ENCODE measurements around the gene POTEC.
"Not testable (repeated sequence)": the region's sequence is repeated elsewhere in the genome, so short reads cannot be mapped to it uniquely, and the experiment has no call there.

DNA sequence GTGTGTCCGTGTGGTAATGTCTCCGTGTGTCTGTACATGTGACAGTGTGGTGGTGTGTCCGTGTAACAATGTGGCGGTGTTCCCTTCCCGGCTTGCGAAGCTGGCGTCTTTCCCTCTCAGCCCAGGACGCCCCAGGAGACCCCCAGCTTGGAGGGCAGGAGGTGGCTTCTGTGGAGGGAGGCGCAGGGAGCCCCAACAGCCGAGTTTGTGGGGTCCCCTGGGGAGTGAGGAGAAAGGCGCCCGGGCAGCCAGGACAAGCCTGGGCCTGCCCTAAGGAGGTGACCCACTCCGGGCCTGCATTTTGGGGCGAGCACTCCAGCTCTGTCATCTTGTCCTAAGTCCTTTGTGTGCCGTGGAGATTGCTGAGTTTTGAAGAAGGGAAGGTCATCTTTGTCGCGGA is 54.6 kb downstream of the POTEC start:
- not testable (repeated sequence) for TF ChIP-seq POLR2AphosphoS5, POLR2A, TAF1 (IDR thresholded peaks at IDR 0.05; ENCODE audit: low read depth, low read length)

Data from GM12891 (cell line).